Panc1 (cell line): ENCODE data around the gene RSL24D1. TPM values are rescaled to one million over a fixed set of nuclear protein-coding genes. Genes with fewer than 3 reads are reported as not detected.

Source experiments
- ATAC-seq: fragments of 200-7000 bp; cut with Tn5 transposase; 2 replicates; pipeline ENCODE4 v1.9.1; 2020; ENCODE audit warnings: mild to moderate bottlenecking, moderate library complexity
- BruUV-seq: library from RNA; stranded (reverse); fragments of 400-500 nt; replicated peaks from 2 replicates; lab custom pipeline; 2021; lab: Mats Ljungman, UMichigan
- CTCF ChIA-PET: fragments of 300-600 bp; sonication (Branson Sonifier 250); formaldehyde crosslinking; loops from one replicate; lab custom pipeline; 2022; ENCODE audit warnings: antibody characterized with exemption; lab: Charles Lee
- POLR2A ChIA-PET: fragments of 300-600 bp; sonication (Branson Sonifier 250); formaldehyde crosslinking; loops from one replicate; lab custom pipeline; 2022; ENCODE audit warnings: antibody characterized with exemption; lab: Charles Lee
- DNase-seq: peaks from one replicate; pipeline ENCODE4 v3.0.0-alpha.2; 2010; ENCODE audit warnings: low read depth, low spot score
- H3K27ac ChIP-seq: 2 replicates; pipeline ENCODE4 v1.5.1; 2011; ENCODE audit warnings: mild to moderate bottlenecking, low read length, inconsistent platforms
- H3K27me3 ChIP-seq: fragments of 200-500 bp; sonication (Bioruptor generic); 2 replicates; pipeline ENCODE4 v1.6.0; 2014; ENCODE audit warnings: low read length, inconsistent platforms; ENCODE audit not compliant: control insufficient read depth, insufficient read depth
- H3K36me3 ChIP-seq: fragments of 200-500 bp; sonication (Bioruptor generic); 2 replicates; pipeline ENCODE4 v1.5.1; 2014; ENCODE audit warnings: inconsistent platforms, mild to moderate bottlenecking, low read length, moderate library complexity; ENCODE audit not compliant: control insufficient read depth, insufficient read depth
- H3K4me1 ChIP-seq: 2 replicates; pipeline ENCODE4 v1.5.1; 2011; ENCODE audit warnings: inconsistent platforms, mild to moderate bottlenecking, low read length, moderate library complexity; ENCODE audit not compliant: control insufficient read depth, insufficient read depth
- H3K4me3 ChIP-seq, 2 experiments: 2 replicates each; pipeline ENCODE4 v1.5.1; 2011 to 2012; ENCODE audit warnings: low read depth in 2 of 2, low read length in 2 of 2, mild to moderate bottlenecking in 2 of 2, inconsistent platforms in 1 of 2, moderate library complexity in 1 of 2
- H3K9me3 ChIP-seq: fragments of 200-500 bp; sonication (Bioruptor generic); 2 replicates; pipeline ENCODE4 v1.5.1; 2014; ENCODE audit warnings: low read depth, mild to moderate bottlenecking, inconsistent platforms, low read length, moderate library complexity; ENCODE audit not compliant: control insufficient read depth, insufficient read depth
- CTCF ChIP-seq: fragments of 450-650 bp; IDR thresholded peaks from 2 replicates; pipeline ENCODE4 v1.5.1; 2017; ENCODE audit warnings: mild to moderate bottlenecking
- POLR2AphosphoS5 ChIP-seq: IDR thresholded peaks from 2 replicates; pipeline ENCODE4 v1.6.1; 2012; ENCODE audit warnings: mild to moderate bottlenecking, low read depth, low read length, moderate library complexity
- REST ChIP-seq, 2 experiments: IDR thresholded peaks; 2 replicates each; pipeline ENCODE4 v1.6.1; 2011 to 2012; ENCODE audit warnings: low read depth in 2 of 2, control low read depth in 1 of 2, low read length in 1 of 2, mild to moderate bottlenecking in 1 of 2, moderate library complexity in 1 of 2; ENCODE audit not compliant: insufficient read depth in 1 of 2
- SIN3A ChIP-seq: IDR thresholded peaks from 2 replicates; pipeline ENCODE4 v1.6.1; 2012; ENCODE audit warnings: low read depth, mild to moderate bottlenecking, low read length, moderate library complexity, borderline replicate concordance; ENCODE audit not compliant: insufficient read depth
- TCF7L2 ChIP-seq: IDR thresholded peaks from 2 replicates; pipeline ENCODE4 v1.6.1; 2011; ENCODE audit warnings: mild to moderate bottlenecking, low read depth, low read length, inconsistent platforms
- in situ Hi-C: cut with HindIII; loops from 2 replicates; pipeline ENCODE4 v1.10.0; 2016; ENCODE audit warnings: low sequenced_read_pairs, low pct_unique_long_range_greater_than_20kb
- intact Hi-C: fragments of 100-400 bp; cut with micrococcal nuclease; formaldehyde crosslinking; loops from one replicate; pipeline ENCODE4 v1.10.0; 2022; ENCODE audit not compliant: unreplicated experiment
- total RNA-seq: library from RNA; stranded (reverse); gene quantifications from one replicate; pipeline ENCODE4 v1.2.1, GENCODE V29; 2021; ENCODE audit not compliant: unreplicated experiment

The RSL24D1 gene
- total RNA-seq, 1 experiment from 2014 or later: 59.8 TPM

DNA sequence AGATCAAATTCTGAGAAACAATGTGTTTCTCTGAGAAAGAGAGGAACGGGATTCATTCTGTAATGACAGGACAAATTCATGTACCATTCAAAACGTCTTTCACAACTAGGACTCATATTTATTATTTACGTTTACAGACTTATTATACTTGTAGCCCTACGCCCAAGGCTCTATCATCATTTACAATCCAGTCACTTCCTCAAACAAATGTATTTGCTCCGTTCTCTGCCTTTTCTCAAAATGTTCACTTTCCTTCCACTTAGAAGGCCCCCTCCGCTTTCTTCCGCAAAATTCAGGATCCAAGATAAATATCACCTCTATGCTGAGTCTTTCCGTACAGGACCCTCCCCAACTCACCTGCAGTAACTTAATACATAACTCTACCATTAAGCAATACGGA, 745 bp downstream of the RSL24D1 start:
- CTCF ChIA-PET: no interaction called here
- intact Hi-C loops: no loop called here
- TF ChIP-seq TCF7L2: no peak
- no peak for TF ChIP-seq REST (IDR thresholded peaks at IDR 0.05; ENCODE audit: insufficient read depth in 1 of 2, low read depth in 2 of 2, low read length in 1 of 2)
- TF ChIP-seq CTCF: no peak
- TF ChIP-seq POLR2AphosphoS5: no peak
- no peak for TF ChIP-seq SIN3A
- no peak for DNase-seq
- in situ Hi-C loops: no loop called here
- no TSS peak for BruUV-seq
- peak overlapping the region; percentile 97 for H3K27ac ChIP-seq
- POLR2A ChIA-PET: no interaction called here
- H3K4me3 ChIP-seq: peak overlapping the region; percentile 74 to 98
- peaks cover 24% of the 10 kb centered on the region for H3K36me3 ChIP-seq
- peaks cover 20% of the 10 kb centered on the region; the same call in 1 of the 2 replicates for H3K4me1 ChIP-seq
- no peaks in the 10 kb centered on the region for H3K27me3 ChIP-seq
- ATAC-seq: no peak
- no peaks in the 10 kb centered on the region; the same call in 1 of the 2 replicates for H3K9me3 ChIP-seq

GRCh38 chr15:55194256-55194655, 2.5 kb downstream of the RSL24D1 start:
- Histone ChIP-seq H3K36me3 (peaks cover 31% of the 10 kb centered on the region), H3K27ac (no peak overlapping the region), H3K9me3 (no peaks in the 10 kb centered on the region; the same call in 1 of the 2 replicates), H3K27me3 (no peaks in the 10 kb centered on the region), H3K4me3 (peak overlapping the region in 1 of 2 experiments; percentile 74; a peak in 1 of 4 replicates), H3K4me1 (peaks cover 20% of the 10 kb centered on the region; the same call in 1 of the 2 replicates)
- ChIA-PET POLR2A (no interaction called here), CTCF (no interaction called here)
- TF ChIP-seq REST (IDR thresholded peaks at IDR 0.05; ENCODE audit: insufficient read depth in 1 of 2, low read depth in 2 of 2, low read length in 1 of 2) (no peak), POLR2AphosphoS5 (no peak), SIN3A (no peak), CTCF (no peak), TCF7L2 (no peak)
- DNase-seq: no peak
- ATAC-seq: no peak
- intact Hi-C loops (no loop called here), in situ Hi-C loops (no loop called here)
- BruUV-seq: no TSS peak
